ENCODE results near the gene LRCH3.

The LRCH3 gene

DNA sequence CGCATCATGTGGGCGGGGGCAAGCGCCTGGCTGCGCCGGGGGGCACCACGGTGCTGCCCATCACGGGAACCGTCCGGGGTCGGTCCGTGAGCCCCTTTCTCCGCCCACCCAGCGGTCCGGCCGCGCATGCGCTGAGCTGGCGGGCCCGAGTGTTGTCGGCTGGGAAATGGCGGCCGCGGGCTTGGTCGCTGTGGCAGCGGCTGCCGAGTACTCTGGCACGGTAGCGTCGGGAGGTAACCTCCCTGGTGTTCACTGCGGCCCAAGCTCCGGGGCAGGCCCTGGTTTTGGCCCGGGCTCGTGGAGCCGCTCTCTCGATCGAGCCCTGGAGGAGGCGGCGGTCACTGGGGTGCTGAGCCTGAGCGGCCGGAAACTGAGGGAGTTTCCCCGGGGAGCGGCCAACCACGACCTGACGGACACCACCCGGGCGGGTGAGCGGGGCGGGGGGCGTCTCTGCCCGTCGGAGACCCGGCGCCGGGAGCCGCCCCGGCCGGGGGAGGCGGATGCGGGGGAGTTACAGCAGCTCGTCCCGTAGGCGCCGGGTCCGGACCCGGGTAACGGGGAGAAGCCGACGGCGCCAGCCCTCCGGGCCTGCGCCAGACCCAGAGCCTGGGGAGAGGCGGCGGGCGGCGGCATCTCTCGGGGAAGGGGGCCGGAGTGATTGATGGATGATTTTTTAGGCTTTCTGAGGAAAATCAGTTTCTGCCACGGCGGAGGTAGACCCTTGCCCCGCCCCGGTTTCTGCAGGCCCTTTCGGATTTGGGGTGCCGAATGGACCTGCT is at the start of gene LRCH3:
TSS of gene LRCH3 (plus strand) at position 142 of the 779 bp plus-strand sequence. CDS start at position 167, 25 bp downstream.
- DNase-seq (ENCODE audit: low read depth in 3 of 3), result peak; percentile 67 to 76 (median 68)

- no peak for DNase-seq (ENCODE audit: low read depth in 3 of 3)
Observed at GRCh38 chr3:197742787-197743186, 48.3 kb upstream of the LRCH3 start.

DNA sequence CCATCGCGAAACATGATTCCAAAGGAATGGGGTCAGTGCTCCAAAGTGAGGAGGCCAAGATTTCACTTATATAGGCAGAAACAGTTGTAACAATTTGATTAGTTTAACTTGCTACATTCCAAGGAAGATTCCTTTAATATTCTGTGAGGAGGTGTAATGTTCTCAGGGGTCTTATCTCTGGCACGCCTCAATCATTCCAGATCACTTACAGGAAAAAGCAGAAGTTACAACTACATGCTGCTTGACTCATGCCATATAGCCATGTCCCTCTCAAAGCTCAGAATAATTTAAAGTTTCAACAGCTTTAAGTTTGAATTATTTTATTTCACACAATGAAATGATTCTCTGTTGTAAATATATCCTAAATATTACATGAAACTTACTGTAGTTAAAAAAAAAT is 44.8 kb upstream of the LRCH3 start:
- DNase-seq (ENCODE audit: low read depth in 3 of 3), result no peak

GRCh38 chr3:197746801-197747237 is 44.2 kb upstream of the LRCH3 start:
- no peak for DNase-seq (ENCODE audit: low read depth in 3 of 3)

DNA sequence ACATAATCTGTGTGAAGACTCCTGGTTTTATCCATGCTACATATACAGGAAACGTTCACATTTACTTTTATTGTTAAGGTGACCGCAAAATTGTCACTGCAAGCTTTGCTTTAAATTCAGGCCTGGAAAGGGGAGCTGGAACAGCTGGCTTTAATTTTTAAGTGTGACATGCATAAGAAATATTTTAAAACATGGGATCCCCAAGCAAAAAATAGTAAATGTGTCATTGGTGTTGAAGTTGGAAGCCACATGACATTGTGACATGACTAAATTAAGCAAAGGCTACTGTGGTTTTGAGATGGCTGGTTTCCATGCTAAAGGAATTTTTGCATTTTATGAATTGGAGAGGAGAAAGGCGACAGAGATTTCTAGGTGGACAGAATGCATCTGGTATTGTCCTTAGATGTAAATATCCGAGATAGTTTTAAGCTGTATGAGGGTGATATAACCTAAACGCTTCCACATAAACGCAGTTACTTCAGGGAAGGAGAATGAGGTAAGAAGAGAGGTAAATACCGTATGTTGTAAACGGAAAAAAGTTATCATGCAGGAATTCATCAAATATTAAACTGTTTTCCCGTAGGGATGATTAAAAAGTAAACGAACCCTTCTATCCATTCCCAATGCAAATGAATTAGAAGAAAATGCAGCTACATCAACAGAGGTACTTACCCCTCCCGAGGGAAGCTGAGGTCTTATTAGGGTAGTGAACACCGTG is 42.3 kb upstream of the LRCH3 start:
- DNase-seq (ENCODE audit: low read depth in 3 of 3), result no peak

DNA sequence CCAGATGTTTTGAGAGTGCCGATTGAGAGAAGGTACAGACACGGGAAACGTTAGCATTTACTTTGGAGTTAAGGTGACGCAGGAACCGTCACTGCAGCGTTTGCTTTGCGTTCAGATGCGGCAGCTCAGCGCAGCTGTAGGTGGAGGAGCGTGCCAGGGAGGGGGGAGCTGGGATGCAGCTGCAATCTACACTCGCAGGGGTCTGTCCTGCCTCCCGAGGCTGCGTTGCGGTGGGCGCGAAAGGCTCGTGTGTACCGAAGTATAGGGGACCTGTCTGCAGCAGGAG is 41.8 kb upstream of the LRCH3 start:
- DNase-seq (ENCODE audit: low read depth in 3 of 3), result peak in 1 of 3 experiments; percentile 37

DNA sequence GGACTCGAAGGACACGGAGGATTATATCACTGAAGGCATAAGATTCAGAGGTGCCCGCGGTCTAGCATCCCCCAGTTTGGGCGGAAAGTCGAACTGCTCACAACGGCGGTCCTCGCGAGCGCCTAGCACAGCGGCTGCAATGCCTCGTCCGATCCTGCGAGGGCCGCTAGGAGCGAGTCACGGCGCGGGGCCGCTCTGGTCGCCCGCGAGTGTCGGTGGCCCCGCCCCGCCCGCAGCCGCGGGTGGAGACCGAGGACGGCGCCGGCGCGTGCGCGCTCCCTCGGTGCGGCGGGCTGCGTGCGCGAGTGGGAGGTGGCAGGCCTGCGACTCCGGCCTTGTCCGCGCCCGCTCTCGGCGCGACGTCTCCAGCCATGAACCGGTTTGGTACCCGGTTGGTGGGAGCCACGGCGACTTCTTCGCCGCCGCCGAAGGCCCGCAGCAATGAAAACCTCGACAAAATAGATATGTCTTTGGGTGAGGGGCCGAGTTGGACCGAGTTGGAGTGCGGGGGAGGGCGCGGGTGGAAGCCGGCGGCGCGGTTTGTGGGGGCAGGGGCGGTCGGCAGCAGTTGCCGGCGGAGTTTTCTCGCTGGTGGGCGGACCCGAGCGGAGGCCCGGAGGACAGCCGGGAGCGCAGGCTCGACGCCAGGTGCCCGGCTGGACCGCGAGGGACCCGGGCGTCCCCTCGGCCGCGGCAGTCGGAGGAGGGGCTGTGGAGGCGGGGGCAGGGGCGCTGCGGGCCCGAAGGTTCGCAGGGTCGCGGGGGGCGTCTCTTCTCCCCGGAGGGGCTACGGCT is 41.3 kb upstream of the LRCH3 start, which contains the start of gene FYTTD1:
TSS of gene FYTTD1 (plus strand) at position 283 of the 795 bp plus-strand sequence. CDS start at position 372, 89 bp downstream.
- peak; percentile 77 to 79 (median 79) for DNase-seq (ENCODE audit: low read depth in 3 of 3)

GRCh38 chr3:197750396-197750831 is 40.6 kb upstream of the LRCH3 start:
- DNase-seq (ENCODE audit: low read depth in 3 of 3), result peak; percentile 21 to 32 (median 22)

GRCh38 chr3:197750858-197751737 is 40.0 kb upstream of the LRCH3 start:
- no peak for DNase-seq (ENCODE audit: low read depth in 3 of 3)

DNA sequence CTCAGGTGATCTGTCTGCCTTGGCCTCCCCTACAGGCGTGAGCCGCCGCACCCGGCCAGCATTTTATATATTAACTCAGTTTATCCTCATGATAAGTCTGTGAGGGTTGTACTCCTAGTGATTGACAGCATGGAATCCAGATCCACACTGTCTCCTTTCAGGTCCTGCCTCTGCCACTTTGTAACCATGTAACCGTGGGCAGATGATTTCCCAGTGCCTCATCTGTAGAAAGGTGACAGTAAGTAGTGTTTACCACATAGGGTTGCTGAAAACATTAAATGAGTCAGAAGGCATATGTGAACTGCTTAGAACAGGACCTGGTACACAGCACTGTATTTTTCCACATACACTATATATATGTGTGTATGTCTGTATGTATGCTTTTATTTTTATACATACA is 38.9 kb upstream of the LRCH3 start:
- DNase-seq (ENCODE audit: low read depth in 3 of 3), result no peak

DNA sequence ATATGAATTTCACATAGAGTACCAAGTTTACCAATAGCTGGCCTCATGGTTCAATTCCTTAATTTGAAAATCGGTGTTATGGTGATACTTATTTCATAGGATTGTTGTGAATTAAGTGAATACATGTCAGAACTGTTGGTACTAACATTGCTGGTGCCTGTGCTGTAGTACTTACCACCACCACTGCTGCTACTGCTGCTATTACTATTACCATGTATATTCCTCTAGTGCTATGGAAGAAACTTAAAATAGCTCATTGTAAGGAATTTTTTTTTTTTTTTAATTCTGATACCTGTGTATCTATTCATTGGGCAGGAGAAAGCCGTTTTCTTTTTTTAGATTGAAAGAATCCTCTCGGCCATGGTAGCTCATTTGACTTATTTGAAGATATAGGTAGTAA is 37.8 kb upstream of the LRCH3 start:
- no peak for DNase-seq (ENCODE audit: low read depth in 3 of 3)

DNA sequence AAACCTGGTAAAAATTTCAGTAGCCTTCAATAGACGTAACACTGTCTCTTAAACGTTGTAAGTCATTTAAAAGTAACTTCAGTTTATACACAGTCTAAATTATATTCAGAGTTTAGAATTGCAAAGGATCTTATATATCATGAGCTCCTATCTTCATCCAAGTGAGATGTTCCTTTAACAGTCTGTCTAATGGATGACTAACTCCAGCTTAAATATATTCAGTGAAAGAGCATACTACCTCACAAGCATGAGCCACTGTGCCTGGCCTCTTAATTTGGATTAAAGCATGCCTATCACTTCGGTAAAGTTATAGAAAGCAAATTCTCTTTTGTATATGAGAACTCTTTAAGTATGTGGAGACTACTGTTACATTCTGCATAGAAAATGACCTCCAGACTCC is 34.4 kb upstream of the LRCH3 start:
- DNase-seq (ENCODE audit: low read depth in 3 of 3), result no peak

GRCh38 chr3:197758512-197758911 is 32.5 kb upstream of the LRCH3 start:
- no peak for DNase-seq (ENCODE audit: low read depth in 3 of 3)

DNA sequence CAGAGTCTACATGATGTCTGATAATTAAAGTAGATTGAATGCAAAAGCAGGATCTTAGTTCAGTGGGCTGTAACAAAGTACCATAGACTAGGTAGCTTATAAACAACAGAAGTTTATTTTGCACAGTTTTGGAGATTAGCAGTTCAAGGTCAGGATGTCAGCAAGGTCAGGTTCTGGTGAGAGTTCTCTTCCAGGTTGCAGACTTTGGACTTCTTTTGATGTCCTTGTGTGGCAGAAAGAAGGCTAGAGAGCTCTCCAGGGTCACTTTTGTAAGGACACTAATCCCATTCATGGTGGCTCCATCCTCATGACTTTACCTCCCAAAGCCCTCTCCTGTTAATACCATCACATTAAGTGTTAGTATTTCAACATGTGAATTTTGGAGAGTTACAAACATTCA is 29.3 kb upstream of the LRCH3 start:
- DNase-seq (ENCODE audit: low read depth in 3 of 3), result no peak

DNA sequence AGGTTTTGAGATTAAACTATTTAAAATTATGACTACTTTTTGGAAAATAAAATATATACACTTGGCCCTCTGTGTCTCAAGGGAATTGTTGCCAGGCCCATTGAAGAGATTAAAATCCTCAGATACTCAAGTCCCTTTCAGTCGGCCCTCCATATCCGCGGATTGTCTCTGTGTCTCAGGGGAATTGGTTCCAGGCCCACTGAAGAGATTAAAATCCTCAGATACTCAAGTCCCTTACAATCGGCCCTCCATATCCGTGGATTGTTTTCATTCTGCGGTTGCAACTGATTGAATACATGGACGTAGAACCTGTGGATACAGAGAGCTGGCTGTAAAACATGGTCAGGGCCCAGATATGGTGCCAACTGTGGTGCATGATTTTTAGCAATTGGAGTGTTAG is 15.7 kb upstream of the LRCH3 start:
- DNase-seq (ENCODE audit: low read depth in 3 of 3), result no peak

GRCh38 chr3:197782230-197782629 is 8.8 kb upstream of the LRCH3 start:
- no peak for DNase-seq (ENCODE audit: low read depth in 3 of 3)

DNA sequence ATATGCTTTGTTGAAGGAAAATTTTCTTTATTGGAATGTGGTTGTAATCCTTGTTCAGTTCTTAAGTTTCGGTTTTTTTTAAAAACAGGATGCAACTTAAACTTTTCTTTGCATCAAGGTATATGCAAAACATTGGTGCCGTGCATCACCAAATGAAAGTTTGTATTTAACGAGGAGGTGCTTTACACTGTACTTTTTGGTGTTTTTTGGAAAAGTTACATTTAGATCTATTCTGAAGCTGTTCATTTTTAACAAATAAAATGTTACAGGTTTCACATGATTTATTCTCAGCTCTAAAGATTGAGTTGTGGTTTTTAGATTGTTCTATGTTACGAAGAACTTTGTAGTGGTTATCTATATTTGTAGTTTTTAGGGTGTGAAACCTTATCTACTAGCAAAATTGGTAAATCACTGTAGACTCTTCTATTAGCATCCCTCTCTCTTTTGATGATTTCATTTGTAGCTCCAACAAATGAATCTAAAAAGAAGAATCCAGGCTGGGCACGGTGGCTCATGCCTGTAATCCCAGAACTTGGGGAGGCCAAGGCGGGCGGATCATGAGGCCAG is 7.0 kb upstream of the LRCH3 start:
- no peak for DNase-seq (ENCODE audit: low read depth in 3 of 3)

- no peak for DNase-seq (ENCODE audit: low read depth in 3 of 3)
Observed at GRCh38 chr3:197787412-197787811, 3.6 kb upstream of the LRCH3 start.

DNA sequence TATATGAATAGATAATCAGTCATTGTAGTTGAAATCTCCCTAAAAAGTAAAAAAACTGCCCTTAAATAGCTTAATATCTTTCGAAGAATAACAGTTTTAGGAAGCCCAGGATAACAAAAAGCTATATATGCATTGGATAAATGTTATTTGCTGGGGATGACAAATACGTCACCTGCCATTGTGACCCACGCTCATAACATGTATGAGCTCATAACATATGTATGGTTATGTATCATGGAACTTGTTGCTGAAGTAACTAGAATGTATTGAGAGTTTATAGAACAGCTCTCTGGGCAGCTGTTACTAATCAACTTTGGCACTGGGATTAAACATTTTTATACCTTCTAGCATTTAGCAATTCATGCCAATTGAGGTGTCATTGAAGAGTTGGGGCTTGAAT is 1.7 kb upstream of the LRCH3 start:
- no peak for DNase-seq (ENCODE audit: low read depth in 3 of 3)

DNA sequence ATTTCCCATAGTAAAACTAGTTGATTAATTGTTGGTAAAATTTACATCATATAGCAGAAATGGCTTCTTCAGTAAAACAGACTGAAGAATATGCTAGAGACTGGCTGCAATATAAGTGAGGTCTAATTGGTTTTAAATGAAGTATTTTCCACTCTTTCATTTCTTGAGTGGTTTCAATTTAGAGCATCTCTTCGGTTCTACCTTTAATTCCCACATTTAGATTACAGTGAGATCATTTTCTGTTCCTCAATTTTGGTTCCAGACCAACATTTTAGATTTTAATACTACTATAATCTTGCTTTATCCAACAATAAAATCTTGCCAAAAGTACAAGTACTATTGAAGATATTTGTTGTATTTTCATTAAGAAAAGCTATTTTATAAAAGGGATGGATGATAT is 1.0 kb upstream of the LRCH3 start:
- no peak for DNase-seq (ENCODE audit: low read depth in 3 of 3)

Data from stimulated activated CD4-positive, alpha-beta T cell treated with anti-CD3 and anti-CD28 coated beads, TNF-alpha, amount 100 ng/mL, for 4 hours (primary cell).